Esophagus muscularis mucosa (tissue), 4 donors: Measurements from ENCODE around the gene NPPC. TPM values are rescaled to one million over a fixed set of nuclear protein-coding genes. Genes with fewer than 3 reads are reported as not detected.

Source experiments
- DNase-seq: peaks from one replicate; pipeline ENCODE4 v3.0.0-alpha.2; 2017; ENCODE audit errors: extremely low spot score
- H3K27ac ChIP-seq, 4 donors: fragments of 200-600 bp; sonication (generic); replicated peaks in 1 of 4; 1 replicate in 3 of 4; 2 replicates in 1 of 4; pipeline ENCODE4 v1.5.1; 2016 to 2019; ENCODE audit warnings: mild to moderate bottlenecking in 1 of 4
- H3K27me3 ChIP-seq, 4 donors: fragments of 200-600 bp; sonication (generic); one replicate each; pipeline versions ENCODE4 v1.5.1 to v1.6.0; 2016 to 2019
- H3K36me3 ChIP-seq, 4 donors: fragments of 200-600 bp; sonication (generic); one replicate each; pipeline ENCODE4 v1.5.1; 2016 to 2019
- H3K4me1 ChIP-seq, 4 donors: fragments of 200-600 bp; sonication (generic); one replicate each; pipeline ENCODE4 v1.5.1; 2016 to 2019
- H3K4me3 ChIP-seq, 4 donors: fragments of 200-600 bp; sonication (generic); 1 replicate in 2 of 4; 2 replicates in 2 of 4; pipeline ENCODE4 v1.5.1; 2016 to 2019; ENCODE audit warnings: mild to moderate bottlenecking in 4 of 4, moderate library complexity in 1 of 4
- H3K9me3 ChIP-seq, 4 donors: fragments of 200-600 bp; sonication (generic); 1 replicate in 3 of 4; 2 replicates in 1 of 4; pipeline ENCODE4 v1.5.1; 2016 to 2019
- CTCF ChIP-seq, 3 experiments: fragments of 200-600 bp in 2 of 3; fragments of 450-650 bp in 1 of 3; sonication (generic) in 2 of 3; IDR thresholded peaks; one replicate each; pipeline ENCODE4 v1.5.1; 2017 to 2019; ENCODE audit warnings: antibody characterized with exemption in 3 of 3, mild to moderate bottlenecking in 2 of 3, moderate library complexity in 1 of 3
- EP300 ChIP-seq: sonication (generic); formaldehyde crosslinking; IDR thresholded peaks from one replicate; pipeline ENCODE4 v1.6.1; 2017; ENCODE audit warnings: antibody characterized with exemption
- POLR2A ChIP-seq: fragments of 450-650 bp; IDR thresholded peaks from one replicate; pipeline ENCODE4 v1.6.1; 2017; ENCODE audit warnings: antibody characterized with exemption, moderate library complexity, mild to moderate bottlenecking, low read depth
- POLR2AphosphoS5 ChIP-seq, 2 donors: sonication (generic); formaldehyde crosslinking; IDR thresholded peaks; one replicate each; pipeline ENCODE4 v1.6.1; 2017; ENCODE audit warnings: antibody characterized with exemption in 2 of 2
- WGBS: methylation state at CpG from one replicate; pipeline ENCODE4 v1.1.5; 2018; 5-methylcytosine and 5-hydroxymethylcytosine counted together
- intact Hi-C: fragments of 100-400 bp; cut with DNase I; formaldehyde crosslinking; loops from one replicate; pipeline ENCODE4 v1.15.1; 2023
- total RNA-seq, 4 donors: library from RNA; depleted of rRNA; stranded (reverse); fragments of >200 nt; gene quantifications; one replicate each; pipeline versions ENCODE4 v1.1.0 to v1.2.1, GENCODE V29; 2016

Gene NPPC
- total RNA-seq, 4 donors from 2014 or later, result 0.66 to 0.98 TPM; not detected in 2

GRCh38 chr2:231942180-231942579 lies 16.0 kb upstream of the NPPC start:
- Histone ChIP-seq H3K4me3 (no peak overlapping the region), H3K4me1 (no peaks in the 10 kb centered on the region), H3K27me3 (peaks cover 0 to 14% (median 0%) of the 10 kb centered on the region in 4 donors), H3K27ac (no peak overlapping the region), H3K9me3 (no peaks in the 10 kb centered on the region), H3K36me3 (no peaks in the 10 kb centered on the region)
- intact Hi-C loops, result no loop called here
- no peak for DNase-seq
- 81% methylated on average over 6 of the region's 6 CpGs for WGBS
- TF ChIP-seq POLR2AphosphoS5 (IDR thresholded peaks at IDR 0.05), result no peak
- no peak for TF ChIP-seq CTCF (IDR thresholded peaks at IDR 0.05)
- TF ChIP-seq POLR2A, result no peak
- TF ChIP-seq EP300, result no peak

- H3K9me3 ChIP-seq, result no peaks in the 10 kb centered on the region
- no peak overlapping the region for H3K4me3 ChIP-seq
- 96% methylated on average over 5 of the region's 12 CpGs for WGBS
- H3K27me3 ChIP-seq, result peaks cover 0 to 11% (median 0%) of the 10 kb centered on the region in 4 donors
- no peak for TF ChIP-seq EP300
- no peak for TF ChIP-seq POLR2A
- no peak for TF ChIP-seq CTCF (IDR thresholded peaks at IDR 0.05)
- no peak for TF ChIP-seq POLR2AphosphoS5 (IDR thresholded peaks at IDR 0.05)
- no peak overlapping the region for H3K27ac ChIP-seq
- H3K36me3 ChIP-seq, result no peaks in the 10 kb centered on the region
- DNase-seq, result no peak
- no peaks in the 10 kb centered on the region for H3K4me1 ChIP-seq
- intact Hi-C loops, result no loop called here
These were observed 15.5 kb upstream of the NPPC start for GRCh38 chr2:231941673-231942072.

GRCh38 chr2:231940795-231941194 lies 14.6 kb upstream of the NPPC start:
- no peaks in the 10 kb centered on the region for H3K36me3 ChIP-seq
- no peak overlapping the region for H3K27ac ChIP-seq
- intact Hi-C loops, result no loop called here
- H3K9me3 ChIP-seq, result no peaks in the 10 kb centered on the region
- TF ChIP-seq POLR2AphosphoS5 (IDR thresholded peaks at IDR 0.05), result no peak
- no peak for TF ChIP-seq CTCF (IDR thresholded peaks at IDR 0.05)
- no peak for TF ChIP-seq EP300
- no peak for TF ChIP-seq POLR2A
- WGBS, result 91% methylated on average over 1 of the region's 3 CpGs
- peak; percentile 81 for DNase-seq
- H3K27me3 ChIP-seq, result peaks cover 0 to 5% (median 0%) of the 10 kb centered on the region in 4 donors
- no peak overlapping the region for H3K4me3 ChIP-seq
- no peaks in the 10 kb centered on the region for H3K4me1 ChIP-seq

- H3K27me3 ChIP-seq, result peaks cover 0 to 5% (median 0%) of the 10 kb centered on the region in 4 donors
- no peaks in the 10 kb centered on the region for H3K36me3 ChIP-seq
- no peak overlapping the region for H3K4me3 ChIP-seq
- DNase-seq, result no peak
- intact Hi-C loops, result no loop called here
- TF ChIP-seq EP300, result no peak
- no peak for TF ChIP-seq CTCF (IDR thresholded peaks at IDR 0.05)
- no peak for TF ChIP-seq POLR2A
- TF ChIP-seq POLR2AphosphoS5 (IDR thresholded peaks at IDR 0.05), result no peak
- H3K9me3 ChIP-seq, result no peaks in the 10 kb centered on the region
- no peaks in the 10 kb centered on the region for H3K4me1 ChIP-seq
- H3K27ac ChIP-seq, result no peak overlapping the region
- WGBS, result 95% methylated on average over 4 of the region's 4 CpGs
These were observed 12.8 kb upstream of the NPPC start for GRCh38 chr2:231939022-231939421.

- peak; percentile 19 for DNase-seq
- WGBS, result 95% methylated on average over 7 of the region's 7 CpGs
- Histone ChIP-seq H3K27ac (no peak overlapping the region), H3K4me1 (no peaks in the 10 kb centered on the region), H3K36me3 (no peaks in the 10 kb centered on the region), H3K9me3 (no peaks in the 10 kb centered on the region), H3K27me3 (peaks cover 0 to 5% (median 0%) of the 10 kb centered on the region in 4 donors), H3K4me3 (no peak overlapping the region)
- TF ChIP-seq POLR2AphosphoS5 (IDR thresholded peaks at IDR 0.05) (no peak), EP300 (no peak), POLR2A (no peak), CTCF (IDR thresholded peaks at IDR 0.05) (no peak)
- intact Hi-C loops, result no loop called here
These were observed 10.9 kb upstream of the NPPC start for GRCh38 chr2:231937057-231937456.
